Left ventricle myocardium superior (tissue), 1 donor: ENCODE results near the gene IKZF1. TPM values are rescaled to one million over a fixed set of nuclear protein-coding genes. Genes with fewer than 3 reads are reported as not detected.

ENCODE experiments used
- ATAC-seq: fragments of 200-7000 bp; cut with Tn5 transposase; one replicate; pipeline ENCODE4 v1.9.1; 2020; ENCODE audit warnings: mild to moderate bottlenecking, moderate library complexity
- DNase-seq: peaks from one replicate; pipeline ENCODE4 v3.0.0-alpha.2; 2020
- intact Hi-C: fragments of 100-400 bp; cut with micrococcal nuclease; formaldehyde crosslinking; loops from one replicate; pipeline ENCODE4 v1.11.0; 2022
- total RNA-seq: library from RNA; stranded (reverse); fragmentation: NEBNext Ultra II Directional; extraction: Animal tissue kit (Norgen Biotek cat#: 25700); gene quantifications from one replicate; pipeline ENCODE4 v1.2.1, GENCODE V29; 2021
- donor health status: DM: no; HTN: yes; CAD: no; lungs with severe emphysema.

Gene IKZF1
- total RNA-seq, 1 donor from 2014 or later: 3.7 TPM

- ATAC-seq (no peak), DNase-seq (no peak)
- intact Hi-C loops: no loop called here
These were observed 57.6 kb downstream of the IKZF1 start for GRCh38 chr7:50362142-50362541.

GRCh38 chr7:50362712-50363282 is 58.3 kb downstream of the IKZF1 start:
- intact Hi-C loops: no loop called here
- DNase-seq (no peak), ATAC-seq (no peak)

GRCh38 chr7:50363327-50364060 is 59.0 kb downstream of the IKZF1 start:
- no peak for DNase-seq
- no peak for ATAC-seq
- intact Hi-C loops: no loop called here

- intact Hi-C loops: no loop called here
- ATAC-seq (no peak), DNase-seq (no peak)
These were observed 60.1 kb downstream of the IKZF1 start for GRCh38 chr7:50364645-50365044.

GRCh38 chr7:50366311-50366710 is 61.8 kb downstream of the IKZF1 start:
- DNase-seq (no peak), ATAC-seq (no peak)
- intact Hi-C loops: no loop called here

GRCh38 chr7:50367100-50367499 is 62.6 kb downstream of the IKZF1 start:
- intact Hi-C loops: no loop called here
- ATAC-seq: no peak
- DNase-seq: no peak

- ATAC-seq (no peak), DNase-seq (no peak)
- intact Hi-C loops: no loop called here
These were observed 63.1 kb downstream of the IKZF1 start for GRCh38 chr7:50367570-50367969.

- intact Hi-C loops: no loop called here
- ATAC-seq: no peak
These were observed 63.9 kb downstream of the IKZF1 start for GRCh38 chr7:50368366-50368765.

GRCh38 chr7:50369143-50370026 is 64.9 kb downstream of the IKZF1 start:
- intact Hi-C loops: no loop called here
- DNase-seq (no peak), ATAC-seq (no peak)

More at GRCh38 chr7:50368366-50368765, 63.9 kb downstream of the IKZF1 start:
- DNase-seq: no peak

GRCh38 chr7:50370884-50371283 is 66.4 kb downstream of the IKZF1 start:
- no peak for DNase-seq
- intact Hi-C loops: no loop called here
- no peak for ATAC-seq

- intact Hi-C loops: no loop called here
- DNase-seq (no peak), ATAC-seq (no peak)
These were observed 67.1 kb downstream of the IKZF1 start for GRCh38 chr7:50371551-50372021.

GRCh38 chr7:50372923-50373322 is 68.4 kb downstream of the IKZF1 start:
- DNase-seq (no peak), ATAC-seq (no peak)
- intact Hi-C loops: no loop called here

- ATAC-seq (no peak), DNase-seq (no peak)
- intact Hi-C loops: no loop called here
These were observed 71.7 kb downstream of the IKZF1 start for GRCh38 chr7:50376056-50376820.

GRCh38 chr7:50377356-50377755 is 72.8 kb downstream of the IKZF1 start:
- ATAC-seq: no peak

GRCh38 chr7:50379082-50379481 is 74.6 kb downstream of the IKZF1 start:
- ATAC-seq: no peak
- intact Hi-C loops: no loop called here
- DNase-seq: no peak

More at GRCh38 chr7:50377356-50377755, 72.8 kb downstream of the IKZF1 start:
- no peak for DNase-seq
- intact Hi-C loops: no loop called here

- ATAC-seq (no peak), DNase-seq (no peak)
- intact Hi-C loops: no loop called here
These were observed 75.0 kb downstream of the IKZF1 start for GRCh38 chr7:50379539-50379938.

- ATAC-seq: no peak
- no peak for DNase-seq
- intact Hi-C loops: no loop called here
These were observed 77.9 kb downstream of the IKZF1 start for GRCh38 chr7:50382455-50382854.

GRCh38 chr7:50387351-50387750 is 82.8 kb downstream of the IKZF1 start:
- ATAC-seq (no peak), DNase-seq (no peak)
- intact Hi-C loops: no loop called here

- ATAC-seq (no peak), DNase-seq (no peak)
- intact Hi-C loops: no loop called here
These were observed 85.4 kb downstream of the IKZF1 start for GRCh38 chr7:50389961-50390360.
